Naive thymus-derived CD4-positive, alpha-beta T cell (primary cell): ENCODE data around the gene ADAMTS15. TPM values are rescaled to one million over a fixed set of nuclear protein-coding genes. Genes with fewer than 3 reads are reported as not detected.

Experiments
- ATAC-seq: fragments of 150-1000 bp; cut with Tn5 transposase; 2 replicates; pipeline ENCODE4 v1.10.0; 2021; ENCODE audit warnings: mild to moderate bottlenecking, moderate library complexity
- CTCF ChIA-PET: fragments of 350-600 bp; sonication (Branson Sonifier 250); formaldehyde crosslinking; loops from one replicate; lab custom pipeline; 2021; ENCODE audit warnings: antibody characterized with exemption; lab: Charles Lee
- POLR2A ChIA-PET: fragments of 350-600 bp; sonication (Branson Sonifier 250); formaldehyde crosslinking; loops from one replicate; lab custom pipeline; 2021; ENCODE audit warnings: antibody characterized with exemption, inconsistent platforms; lab: Charles Lee
- DNase-seq, 9 donors: peaks; one replicate each; pipeline versions ENCODE4 v3.0.0 to v3.0.0-alpha.2; 2020 to 2022; ENCODE audit warnings: mixed read lengths in 1 of 9
- H3K27ac ChIP-seq: one replicate; pipeline ENCODE4 v1.7.0; 2013; ENCODE audit warnings: mild to moderate bottlenecking, low read depth, low read length, moderate library complexity
- H3K27me3 ChIP-seq, 2 donors: one replicate each; pipeline ENCODE4 v1.7.0; 2013; ENCODE audit warnings: low read length in 2 of 2, mild to moderate bottlenecking in 2 of 2, moderate library complexity in 2 of 2; ENCODE audit not compliant: control insufficient read depth in 2 of 2, insufficient read depth in 2 of 2
- H3K36me3 ChIP-seq, 3 experiments: 1 replicate in 2 of 3; 2 replicates in 1 of 3; pipeline ENCODE4 v1.7.0; 2013; ENCODE audit warnings: low read length in 3 of 3, mild to moderate bottlenecking in 3 of 3, moderate library complexity in 1 of 3; ENCODE audit not compliant: insufficient read depth in 3 of 3, control insufficient read depth in 2 of 3
- H3K4me1 ChIP-seq, 2 donors: one replicate each; pipeline ENCODE4 v1.7.0; 2013; ENCODE audit warnings: low read length in 2 of 2, mild to moderate bottlenecking in 2 of 2, moderate library complexity in 1 of 2; ENCODE audit not compliant: control insufficient read depth in 2 of 2, insufficient read depth in 2 of 2
- H3K4me3 ChIP-seq: 2 replicates; pipeline ENCODE4 v1.7.0; 2013; ENCODE audit warnings: mild to moderate bottlenecking, low read length
- H3K9me3 ChIP-seq, 3 experiments: 1 replicate in 2 of 3; 2 replicates in 1 of 3; pipeline ENCODE4 v1.7.0; 2013; ENCODE audit warnings: low read length in 3 of 3; ENCODE audit not compliant: control insufficient read depth in 2 of 3
- H3K27ac Mint-ChIP-seq, 9 donors: one replicate each; pipeline ENCODE4 v1.8.0; 2020 to 2022; ENCODE audit warnings: mixed read lengths in 9 of 9, mild to moderate bottlenecking in 8 of 9, moderate library complexity in 5 of 9, inconsistent platforms in 2 of 9
- H3K27me3 Mint-ChIP-seq, 5 donors: one replicate each; pipeline ENCODE4 v1.8.0; 2021 to 2022; ENCODE audit warnings: mixed read lengths in 5 of 5, mild to moderate bottlenecking in 1 of 5
- H3K36me3 Mint-ChIP-seq, 5 donors: one replicate each; pipeline ENCODE4 v1.8.0; 2020 to 2022; ENCODE audit warnings: mixed read lengths in 5 of 5, mild to moderate bottlenecking in 3 of 5, inconsistent platforms in 1 of 5
- H3K4me1 Mint-ChIP-seq, 7 donors: one replicate each; pipeline ENCODE4 v1.8.0; 2020 to 2022; ENCODE audit warnings: mixed read lengths in 7 of 7, mild to moderate bottlenecking in 3 of 7, inconsistent platforms in 1 of 7
- H3K4me3 Mint-ChIP-seq, 10 donors: one replicate each; pipeline ENCODE4 v1.8.0; 2020 to 2022; ENCODE audit warnings: mild to moderate bottlenecking in 10 of 10, mixed read lengths in 10 of 10, moderate library complexity in 6 of 10, inconsistent platforms in 2 of 10
- H3K9me3 Mint-ChIP-seq, 11 donors: one replicate each; pipeline ENCODE4 v1.8.0; 2020 to 2022; ENCODE audit warnings: mixed read lengths in 11 of 11, mild to moderate bottlenecking in 4 of 11, inconsistent platforms in 1 of 11, moderate library complexity in 1 of 11
- intact Hi-C, 2 donors: fragments of 100-400 bp; cut with micrococcal nuclease; formaldehyde crosslinking; loops; one replicate each; pipeline ENCODE4 v1.15.1; 2023
- polyA plus RNA-seq, 2 donors: library from polyadenylated mRNA; unstranded; fragments of 300-500 nt; fragmentation: Illumina TruSeq; gene quantifications; one replicate each; pipeline ENCODE4 v1.2.3, GENCODE V29; 2021
- total RNA-seq, 6 experiments: library from RNA in 5 of 6; stranded (reverse) in 5 of 6; gene quantifications; 1 replicate in 5 of 6; 2 replicates in 1 of 6; pipeline ENCODE4 v1.2.3 and lab custom pipeline; 2021 to 2026

ADAMTS15 gene
- total and polyA plus RNA-seq, 7 experiments from 2014 or later = 0.12 TPM; not detected in 6

GRCh38 chr11:130473056-130473794 is 24.8 kb downstream of the ADAMTS15 start:
- no peaks in the 10 kb centered on the region for H3K27me3 Mint-ChIP-seq
- H3K9me3 ChIP-seq = no peaks in the 10 kb centered on the region
- H3K27me3 ChIP-seq = no peaks in the 10 kb centered on the region
- no peak overlapping the region for H3K27ac Mint-ChIP-seq
- DNase-seq (no peak), ATAC-seq (no peak)
- intact Hi-C loops = no loop called here
- no peaks in the 10 kb centered on the region for H3K9me3 Mint-ChIP-seq
- no peak overlapping the region for H3K4me3 ChIP-seq
- no peaks in the 10 kb centered on the region for H3K36me3 ChIP-seq
- peaks cover 0 to 2% (median 0%) of the 10 kb centered on the region in 7 donors for H3K4me1 Mint-ChIP-seq
- POLR2A ChIA-PET = no interaction called here
- H3K36me3 Mint-ChIP-seq = no peaks in the 10 kb centered on the region
- CTCF ChIA-PET = no interaction called here
- H3K4me3 Mint-ChIP-seq = no peak overlapping the region
- H3K4me1 ChIP-seq = no peaks in the 10 kb centered on the region
- H3K27ac ChIP-seq = no peak overlapping the region

GRCh38 chr11:130473795-130474377 is 25.4 kb downstream of the ADAMTS15 start:
- H3K36me3 ChIP-seq = no peaks in the 10 kb centered on the region
- intact Hi-C loops = no loop called here
- no peak overlapping the region for H3K27ac ChIP-seq
- Mint-ChIP-seq H3K4me3 (no peak overlapping the region), H3K36me3 (no peaks in the 10 kb centered on the region), H3K27ac (no peak overlapping the region), H3K27me3 (no peaks in the 10 kb centered on the region), H3K4me1 (peaks cover 0 to 2% (median 0%) of the 10 kb centered on the region in 7 donors), H3K9me3 (no peaks in the 10 kb centered on the region)
- ChIA-PET CTCF (interaction anchor here (0.7 kb wide), 1 partner anchor 262 kb away, joined by 3 read pairs; no protein-coding TSS in a partner anchor), POLR2A (no interaction called here)
- no peaks in the 10 kb centered on the region for H3K27me3 ChIP-seq
- no peak for ATAC-seq
- no peak for DNase-seq
- no peaks in the 10 kb centered on the region for H3K4me1 ChIP-seq
- H3K9me3 ChIP-seq = no peaks in the 10 kb centered on the region
- no peak overlapping the region for H3K4me3 ChIP-seq

GRCh38 chr11:130474637-130475400 is 26.4 kb downstream of the ADAMTS15 start:
- POLR2A ChIA-PET = no interaction called here
- Mint-ChIP-seq H3K27ac (no peak overlapping the region), H3K4me3 (no peak overlapping the region), H3K4me1 (peaks cover 0 to 2% (median 0%) of the 10 kb centered on the region in 7 donors), H3K9me3 (no peaks in the 10 kb centered on the region), H3K36me3 (no peaks in the 10 kb centered on the region), H3K27me3 (no peaks in the 10 kb centered on the region)
- Histone ChIP-seq H3K27me3 (no peaks in the 10 kb centered on the region), H3K36me3 (no peaks in the 10 kb centered on the region), H3K9me3 (no peaks in the 10 kb centered on the region), H3K4me3 (no peak overlapping the region), H3K27ac (no peak overlapping the region), H3K4me1 (no peaks in the 10 kb centered on the region)
- ATAC-seq (no peak), DNase-seq (no peak)
- CTCF ChIA-PET = interaction anchor here (0.7 kb wide), 1 partner anchor 263 kb away, joined by 3 read pairs; no protein-coding TSS in a partner anchor
- intact Hi-C loops = no loop called here

GRCh38 chr11:130475426-130476053 is 27.1 kb downstream of the ADAMTS15 start:
- no peaks in the 10 kb centered on the region for H3K9me3 Mint-ChIP-seq
- H3K27me3 Mint-ChIP-seq = no peaks in the 10 kb centered on the region
- Histone ChIP-seq H3K9me3 (no peaks in the 10 kb centered on the region), H3K36me3 (no peaks in the 10 kb centered on the region), H3K4me1 (no peaks in the 10 kb centered on the region), H3K27me3 (no peaks in the 10 kb centered on the region), H3K4me3 (no peak overlapping the region), H3K27ac (no peak overlapping the region)
- CTCF ChIA-PET = interaction anchor here (0.9 kb wide), 1 partner anchor 24 kb away, joined by 3 read pairs; no protein-coding TSS in a partner anchor
- DNase-seq = no peak
- POLR2A ChIA-PET = no interaction called here
- peaks cover 0 to 2% (median 0%) of the 10 kb centered on the region in 7 donors for H3K4me1 Mint-ChIP-seq
- ATAC-seq = no peak
- H3K27ac Mint-ChIP-seq = no peak overlapping the region
- H3K36me3 Mint-ChIP-seq = no peaks in the 10 kb centered on the region
- intact Hi-C loops = no loop called here
- no peak overlapping the region for H3K4me3 Mint-ChIP-seq

DNA sequence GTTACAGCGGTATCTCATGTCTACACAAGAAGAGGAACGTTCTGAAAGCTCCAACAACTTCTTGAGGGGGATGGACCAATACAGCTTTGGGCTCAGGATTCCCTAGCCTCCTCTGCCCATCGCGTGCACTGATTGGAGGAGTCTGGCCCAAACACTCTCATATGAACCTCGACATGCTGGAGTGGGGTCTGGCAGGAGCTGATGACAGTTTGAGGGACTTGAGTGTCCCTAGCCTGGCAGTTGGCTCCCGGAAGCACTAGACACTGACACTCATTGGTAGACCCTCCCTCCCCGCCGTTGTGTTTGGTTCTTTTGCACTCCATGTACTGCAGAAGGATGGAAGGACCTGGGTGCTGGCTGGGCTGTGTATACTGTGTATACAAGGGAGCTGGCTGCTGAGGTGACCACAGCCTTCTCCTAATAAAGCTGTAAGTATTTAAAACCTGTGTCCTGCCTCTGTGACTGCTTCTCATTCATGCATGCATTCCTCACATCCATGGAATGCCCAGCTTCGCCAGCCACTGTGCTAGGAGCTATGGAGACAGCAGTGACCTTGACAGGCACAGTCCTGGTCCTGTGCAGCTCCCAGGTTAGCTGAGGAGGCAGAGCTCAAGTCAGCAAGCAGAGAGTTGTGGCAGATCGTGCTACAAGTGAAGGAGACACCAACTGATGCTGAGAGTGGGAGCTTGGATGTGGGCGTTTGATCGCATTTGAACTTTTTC is 27.9 kb downstream of the ADAMTS15 start:
- H3K4me3 ChIP-seq = no peak overlapping the region
- intact Hi-C loops = no loop called here
- DNase-seq = no peak
- no peak for ATAC-seq
- H3K4me1 Mint-ChIP-seq = peaks cover 0 to 2% (median 0%) of the 10 kb centered on the region in 7 donors
- H3K36me3 ChIP-seq = no peaks in the 10 kb centered on the region
- H3K4me3 Mint-ChIP-seq = no peak overlapping the region
- H3K27ac ChIP-seq = no peak overlapping the region
- no peaks in the 10 kb centered on the region for H3K9me3 Mint-ChIP-seq
- no peaks in the 10 kb centered on the region for H3K27me3 Mint-ChIP-seq
- H3K27me3 ChIP-seq = no peaks in the 10 kb centered on the region
- POLR2A ChIA-PET = no interaction called here
- no peaks in the 10 kb centered on the region for H3K36me3 Mint-ChIP-seq
- no peak overlapping the region for H3K27ac Mint-ChIP-seq
- no peaks in the 10 kb centered on the region for H3K9me3 ChIP-seq
- CTCF ChIA-PET = interaction anchor here (0.9 kb wide), 1 partner anchor 25 kb away, joined by 3 read pairs; no protein-coding TSS in a partner anchor
- no peaks in the 10 kb centered on the region for H3K4me1 ChIP-seq

- CTCF ChIA-PET = no interaction called here
Measured at GRCh38 chr11:130476922-130477491, 28.6 kb downstream of the ADAMTS15 start.

More at GRCh38 chr11:130476922-130477491, 28.6 kb downstream of the ADAMTS15 start:
- no peaks in the 10 kb centered on the region for H3K27me3 Mint-ChIP-seq
- no peaks in the 10 kb centered on the region for H3K9me3 Mint-ChIP-seq
- ATAC-seq (no peak), DNase-seq (no peak)
- H3K27ac ChIP-seq = no peak overlapping the region
- POLR2A ChIA-PET = no interaction called here
- H3K27ac Mint-ChIP-seq = no peak overlapping the region
- H3K4me3 Mint-ChIP-seq = no peak overlapping the region
- intact Hi-C loops = no loop called here
- H3K9me3 ChIP-seq = no peaks in the 10 kb centered on the region
- H3K4me1 ChIP-seq = no peaks in the 10 kb centered on the region
- H3K4me3 ChIP-seq = no peak overlapping the region
- H3K36me3 ChIP-seq = no peaks in the 10 kb centered on the region
- H3K27me3 ChIP-seq = no peaks in the 10 kb centered on the region
- H3K4me1 Mint-ChIP-seq = peaks cover 0 to 2% (median 0%) of the 10 kb centered on the region in 7 donors
- no peaks in the 10 kb centered on the region for H3K36me3 Mint-ChIP-seq
